Loucy (cell line): ENCODE data around the gene C1orf159.
A peak's percentile ranks its signal among the peaks of the same experiment; 100 is the strongest.

Experiments used
- EZH2phosphoT487 ChIP-seq: fragments of 200-600 bp; IDR thresholded peaks from 2 replicates; pipeline ENCODE4 v1.6.1; 2018; ENCODE audit warnings: antibody characterized with exemption, mild to moderate bottlenecking, moderate library complexity, borderline replicate concordance
- TF ChIP-seq, protein P1 (sequence below): fragments of 200-600 bp; sonication (generic); conservative IDR thresholded peaks from 2 replicates; pipeline ENCODE4 v1.5.1; 2014; ENCODE audit warnings: mild to moderate bottlenecking, antibody characterized with exemption, low read length

DNA sequence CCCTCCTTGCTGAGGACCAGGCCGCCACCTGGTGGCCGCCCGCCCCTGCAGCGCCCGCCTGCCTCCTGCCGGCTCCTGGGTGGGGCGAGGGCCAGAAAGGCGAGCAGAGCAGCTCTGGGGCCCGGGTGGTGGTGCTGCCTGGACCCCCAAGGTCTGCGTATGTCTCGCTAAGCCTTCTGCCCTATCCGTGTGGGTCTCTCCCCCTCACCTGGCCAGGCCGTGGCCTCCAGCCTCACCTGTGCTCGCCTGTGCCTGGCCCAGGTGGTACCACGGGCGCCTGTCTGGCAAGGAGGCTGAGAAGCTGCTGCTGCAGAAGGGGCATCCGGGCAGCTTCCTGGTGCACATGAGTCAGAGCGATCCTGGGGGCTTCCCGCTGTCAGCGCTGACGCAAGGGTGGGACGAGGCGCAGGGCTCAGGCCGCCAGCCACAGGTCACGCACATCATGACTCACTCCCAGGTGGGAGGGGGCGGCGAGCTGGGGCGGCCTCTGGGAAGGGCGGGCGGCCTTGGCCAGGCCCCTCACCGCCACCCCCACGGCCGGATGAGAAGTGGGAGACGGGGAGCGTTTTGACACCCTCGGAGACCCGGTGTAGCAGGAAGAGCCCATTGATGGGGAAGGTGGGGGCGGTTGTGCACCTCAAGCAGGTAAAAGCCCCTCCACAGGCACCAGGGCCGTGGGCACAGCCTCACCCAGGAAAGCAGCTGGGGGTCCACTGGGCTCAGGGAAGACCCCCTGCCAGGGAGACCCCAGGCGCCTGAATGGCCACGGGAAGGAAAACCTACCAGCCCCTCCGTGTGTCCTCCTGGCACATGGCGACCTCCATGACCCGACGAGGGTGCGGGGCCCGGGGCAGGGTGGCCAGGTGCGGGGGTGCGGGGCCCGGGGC lies 51.7 kb downstream of the C1orf159 start:
- TF ChIP-seq, protein P1, sequence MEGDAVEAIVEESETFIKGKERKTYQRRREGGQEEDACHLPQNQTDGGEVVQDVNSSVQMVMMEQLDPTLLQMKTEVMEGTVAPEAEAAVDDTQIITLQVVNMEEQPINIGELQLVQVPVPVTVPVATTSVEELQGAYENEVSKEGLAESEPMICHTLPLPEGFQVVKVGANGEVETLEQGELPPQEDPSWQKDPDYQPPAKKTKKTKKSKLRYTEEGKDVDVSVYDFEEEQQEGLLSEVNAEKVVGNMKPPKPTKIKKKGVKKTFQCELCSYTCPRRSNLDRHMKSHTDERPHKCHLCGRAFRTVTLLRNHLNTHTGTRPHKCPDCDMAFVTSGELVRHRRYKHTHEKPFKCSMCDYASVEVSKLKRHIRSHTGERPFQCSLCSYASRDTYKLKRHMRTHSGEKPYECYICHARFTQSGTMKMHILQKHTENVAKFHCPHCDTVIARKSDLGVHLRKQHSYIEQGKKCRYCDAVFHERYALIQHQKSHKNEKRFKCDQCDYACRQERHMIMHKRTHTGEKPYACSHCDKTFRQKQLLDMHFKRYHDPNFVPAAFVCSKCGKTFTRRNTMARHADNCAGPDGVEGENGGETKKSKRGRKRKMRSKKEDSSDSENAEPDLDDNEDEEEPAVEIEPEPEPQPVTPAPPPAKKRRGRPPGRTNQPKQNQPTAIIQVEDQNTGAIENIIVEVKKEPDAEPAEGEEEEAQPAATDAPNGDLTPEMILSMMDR = peak; percentile 81
- no peak for TF ChIP-seq EZH2phosphoT487
